ENCODE data around the gene GBX2. TPM values are rescaled to one million over a fixed set of nuclear protein-coding genes. Genes with fewer than 3 reads are reported as not detected.
"Not testable (repeated sequence)": the region's sequence is repeated elsewhere in the genome, so short reads cannot be mapped to it uniquely, and the experiment has no call there.

The GBX2 gene
- total and polyA plus RNA-seq, 2 experiments from 2014 or later = 0.31 to 0.89 TPM

DNA sequence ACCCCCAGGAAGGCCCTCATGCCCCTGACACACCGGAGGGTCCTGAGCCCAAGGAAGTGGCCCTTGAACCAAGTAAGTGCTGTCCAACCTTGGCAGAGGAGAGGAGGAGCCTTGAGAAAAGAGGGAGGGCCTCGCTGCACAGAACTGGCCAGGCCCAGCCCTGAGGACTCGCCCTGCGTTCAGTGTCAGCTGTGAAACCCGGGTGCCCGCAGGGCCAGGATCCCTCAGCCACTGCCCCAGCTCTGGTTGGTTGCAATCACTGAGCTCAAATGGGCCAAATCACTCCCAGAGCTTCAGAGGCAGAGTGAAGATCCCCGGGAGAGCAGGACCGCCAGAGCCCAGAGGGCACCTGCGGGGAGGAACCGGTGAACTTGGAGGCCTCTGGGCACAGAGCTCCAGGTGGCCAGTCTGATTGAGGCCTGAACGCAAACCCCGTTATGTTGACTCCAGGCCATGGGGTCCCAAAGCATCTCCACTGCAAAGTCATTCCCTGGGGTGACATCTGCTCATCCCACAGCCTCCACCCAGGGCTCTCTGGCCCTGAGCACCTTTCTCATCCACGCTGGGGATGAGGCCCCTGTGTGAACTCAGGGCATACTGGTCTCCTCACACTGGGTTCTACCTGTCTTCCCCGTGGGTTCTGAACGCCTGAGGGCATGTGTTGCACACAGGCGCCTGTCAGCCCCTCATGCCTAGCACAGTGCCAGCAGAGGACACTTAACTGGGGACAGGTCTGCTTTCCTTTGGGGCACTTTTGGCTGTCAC is 11.9 kb downstream of the GBX2 start:
- Histone ChIP-seq H3K27me3 (peaks cover 74% of the 10 kb centered on the region), H3K9me3 (ENCODE audit: low read depth) (no peaks in the 10 kb centered on the region), H3K36me3 (no peaks in the 10 kb centered on the region), H3K27ac (no peak overlapping the region), H3K4me1 (ENCODE audit: low read depth) (no peaks in the 10 kb centered on the region), H3K4me3 (no peak overlapping the region)
- TF ChIP-seq, protein P1, sequence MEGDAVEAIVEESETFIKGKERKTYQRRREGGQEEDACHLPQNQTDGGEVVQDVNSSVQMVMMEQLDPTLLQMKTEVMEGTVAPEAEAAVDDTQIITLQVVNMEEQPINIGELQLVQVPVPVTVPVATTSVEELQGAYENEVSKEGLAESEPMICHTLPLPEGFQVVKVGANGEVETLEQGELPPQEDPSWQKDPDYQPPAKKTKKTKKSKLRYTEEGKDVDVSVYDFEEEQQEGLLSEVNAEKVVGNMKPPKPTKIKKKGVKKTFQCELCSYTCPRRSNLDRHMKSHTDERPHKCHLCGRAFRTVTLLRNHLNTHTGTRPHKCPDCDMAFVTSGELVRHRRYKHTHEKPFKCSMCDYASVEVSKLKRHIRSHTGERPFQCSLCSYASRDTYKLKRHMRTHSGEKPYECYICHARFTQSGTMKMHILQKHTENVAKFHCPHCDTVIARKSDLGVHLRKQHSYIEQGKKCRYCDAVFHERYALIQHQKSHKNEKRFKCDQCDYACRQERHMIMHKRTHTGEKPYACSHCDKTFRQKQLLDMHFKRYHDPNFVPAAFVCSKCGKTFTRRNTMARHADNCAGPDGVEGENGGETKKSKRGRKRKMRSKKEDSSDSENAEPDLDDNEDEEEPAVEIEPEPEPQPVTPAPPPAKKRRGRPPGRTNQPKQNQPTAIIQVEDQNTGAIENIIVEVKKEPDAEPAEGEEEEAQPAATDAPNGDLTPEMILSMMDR (IDR thresholded peaks at IDR 0.05; ENCODE audit: low read depth, low read length) = no peak
- DNase-seq (ENCODE audit: low read depth in 1 of 2, low spot score in 1 of 2) = no peak

DNA sequence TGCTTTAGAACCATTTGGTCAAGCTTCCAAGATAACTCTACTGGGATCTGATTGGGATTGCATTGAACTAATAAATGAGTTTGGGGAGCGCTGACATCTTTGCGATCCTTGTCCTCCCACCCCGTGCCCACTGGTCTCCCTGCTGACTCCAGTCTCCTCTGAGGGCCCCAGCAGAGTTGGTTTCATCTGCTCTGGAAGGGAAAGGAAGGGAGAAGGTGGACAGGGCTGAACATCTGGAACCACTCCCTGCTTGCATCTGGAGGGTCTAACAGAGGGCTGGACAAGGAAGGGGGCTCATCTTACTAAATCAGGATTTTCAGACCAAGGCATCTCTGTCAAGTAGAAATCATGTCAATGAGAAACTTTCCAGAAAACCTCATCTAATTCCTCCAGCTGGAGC is 12.8 kb downstream of the GBX2 start:
- peaks cover 65% of the 10 kb centered on the region for H3K27me3 ChIP-seq
- TF ChIP-seq, protein P1 (IDR thresholded peaks at IDR 0.05; ENCODE audit: low read depth, low read length) = no peak
- no peaks in the 10 kb centered on the region for H3K9me3 ChIP-seq (ENCODE audit: low read depth)
- no peak for DNase-seq (ENCODE audit: low read depth in 1 of 2, low spot score in 1 of 2)
- no peak overlapping the region for H3K4me3 ChIP-seq
- H3K27ac ChIP-seq = no peak overlapping the region
- no peaks in the 10 kb centered on the region for H3K36me3 ChIP-seq
- no peaks in the 10 kb centered on the region for H3K4me1 ChIP-seq (ENCODE audit: low read depth)

DNA sequence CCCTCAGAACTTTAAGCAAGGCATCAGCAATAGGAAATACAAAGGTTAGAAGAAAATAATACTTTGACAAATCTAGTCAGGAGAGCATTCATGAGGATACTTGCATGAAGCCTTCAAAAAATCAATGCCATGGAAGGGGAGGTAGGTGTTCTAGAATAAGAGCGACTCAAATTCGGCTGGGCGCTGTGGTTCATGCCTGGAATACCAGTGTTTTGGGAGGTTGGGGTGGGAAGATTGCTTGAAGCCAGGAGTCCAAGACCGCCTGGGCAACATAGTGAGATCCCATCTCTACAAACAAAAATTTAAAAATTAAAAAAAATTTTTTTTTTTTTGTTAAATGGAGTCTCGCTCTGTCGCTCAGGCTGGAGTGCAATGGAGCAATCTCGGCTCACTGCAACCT is 21.8 kb downstream of the GBX2 start:
- no peaks in the 10 kb centered on the region for H3K36me3 ChIP-seq
- no peak overlapping the region for H3K4me3 ChIP-seq
- TF ChIP-seq, protein P1 (IDR thresholded peaks at IDR 0.05; ENCODE audit: low read depth, low read length) = no peak
- H3K9me3 ChIP-seq (ENCODE audit: low read depth) = no peaks in the 10 kb centered on the region
- no peak overlapping the region for H3K27ac ChIP-seq
- H3K4me1 ChIP-seq (ENCODE audit: low read depth) = no peaks in the 10 kb centered on the region
- DNase-seq (ENCODE audit: low read depth in 1 of 2, low spot score in 1 of 2) = no peak
- H3K27me3 ChIP-seq = peaks cover 5% of the 10 kb centered on the region

DNA sequence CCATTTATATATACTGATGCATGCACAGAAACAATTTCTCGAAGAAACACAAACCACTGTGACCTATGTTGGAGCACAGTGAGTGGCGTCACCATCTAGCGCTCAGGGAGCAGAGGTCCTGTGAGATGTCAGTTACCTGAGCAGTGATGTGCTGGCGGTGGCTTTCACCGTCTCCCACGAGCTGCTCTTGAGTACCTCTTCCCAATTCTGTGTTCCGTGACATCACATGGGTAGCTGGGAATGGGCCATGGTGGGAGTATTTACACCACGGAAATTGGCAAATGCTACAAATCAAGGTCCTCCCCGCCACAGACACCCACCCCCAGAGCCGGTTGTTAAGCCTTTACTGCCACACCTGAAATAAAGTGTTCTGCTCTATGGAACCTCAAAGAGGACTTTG is 24.4 kb downstream of the GBX2 start:
- TF ChIP-seq, protein P1 (IDR thresholded peaks at IDR 0.05; ENCODE audit: low read depth, low read length) = no peak
- Histone ChIP-seq H3K36me3 (no peaks in the 10 kb centered on the region), H3K4me3 (no peak overlapping the region), H3K27ac (no peak overlapping the region), H3K9me3 (ENCODE audit: low read depth) (no peaks in the 10 kb centered on the region), H3K4me1 (ENCODE audit: low read depth) (no peaks in the 10 kb centered on the region), H3K27me3 (peaks cover 5% of the 10 kb centered on the region)
- no peak for DNase-seq (ENCODE audit: low read depth in 1 of 2, low spot score in 1 of 2)

DNA sequence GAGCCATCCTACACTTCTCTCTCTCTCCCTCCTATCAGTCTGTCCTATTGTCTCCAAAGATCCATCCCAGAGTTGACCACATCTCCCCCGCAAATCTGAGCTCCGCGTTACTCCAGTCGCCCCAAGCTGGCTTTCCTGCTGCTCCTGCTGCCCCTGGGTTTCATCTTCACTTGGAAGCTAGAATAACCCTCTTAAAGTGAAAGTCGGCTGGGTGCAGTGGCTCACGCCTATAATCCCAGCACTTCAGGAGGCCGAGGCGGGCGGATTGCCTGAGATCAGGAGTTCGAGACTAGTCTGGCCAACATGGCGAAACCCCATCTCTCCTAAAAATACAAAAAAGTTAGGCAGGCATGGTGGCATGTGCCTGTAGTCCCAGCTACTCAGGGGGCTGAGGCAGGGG is 26.6 kb downstream of the GBX2 start:
- not testable (repeated sequence) for H3K27me3 ChIP-seq; H3K4me3 ChIP-seq; H3K27ac ChIP-seq; H3K4me1 ChIP-seq (ENCODE audit: low read depth); H3K36me3 ChIP-seq; DNase-seq (ENCODE audit: low read depth in 1 of 2, low spot score in 1 of 2); H3K9me3 ChIP-seq (ENCODE audit: low read depth)

DNA sequence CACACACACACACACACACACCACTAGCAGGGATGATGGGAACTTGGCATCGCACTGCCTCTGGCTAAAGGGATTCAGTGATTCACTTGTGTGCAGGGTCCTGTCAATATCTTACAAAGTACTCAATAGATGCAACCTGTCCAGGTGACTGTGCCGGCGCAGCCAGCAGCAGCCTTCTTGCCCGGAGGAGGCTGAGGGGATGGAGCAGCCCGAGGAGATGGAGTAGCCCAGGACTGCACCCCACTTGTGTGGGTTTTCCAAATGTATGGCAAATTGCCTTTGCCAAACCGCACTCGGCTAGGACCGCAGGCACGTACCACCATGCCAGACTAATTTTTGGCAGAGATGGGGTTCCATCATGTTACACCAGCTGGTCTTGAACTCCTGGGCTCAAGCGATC is 31.1 kb downstream of the GBX2 start:
- no peak for DNase-seq (ENCODE audit: low read depth in 1 of 2, low spot score in 1 of 2)
- no peak overlapping the region for H3K27ac ChIP-seq
- no peaks in the 10 kb centered on the region for H3K9me3 ChIP-seq (ENCODE audit: low read depth)
- H3K27me3 ChIP-seq = no peaks in the 10 kb centered on the region
- TF ChIP-seq, protein P1 (IDR thresholded peaks at IDR 0.05; ENCODE audit: low read depth, low read length) = no peak
- no peaks in the 10 kb centered on the region for H3K4me1 ChIP-seq (ENCODE audit: low read depth)
- H3K36me3 ChIP-seq = no peaks in the 10 kb centered on the region
- H3K4me3 ChIP-seq = no peak overlapping the region
